Stomach smooth muscle (tissue), 2 donors: ENCODE data around the gene MICA.
"Not testable (repeated sequence)": the region's sequence is repeated elsewhere in the genome, so short reads cannot be mapped to it uniquely, and the experiment has no call there.

ENCODE experiments used
- H3K27ac ChIP-seq: one replicate; pipeline ENCODE4 v1.7.0; 2013; ENCODE audit warnings: mild to moderate bottlenecking, low read length, inconsistent platforms
- H3K27me3 ChIP-seq, 2 donors: one replicate each; pipeline ENCODE4 v1.7.0; 2013; ENCODE audit warnings: low read length in 2 of 2; ENCODE audit not compliant: insufficient read depth in 2 of 2, control insufficient read depth in 1 of 2
- H3K36me3 ChIP-seq, 2 donors: one replicate each; pipeline ENCODE4 v1.7.0; 2013; ENCODE audit warnings: low read length in 2 of 2; ENCODE audit not compliant: control insufficient read depth in 2 of 2, insufficient read depth in 2 of 2
- H3K4me1 ChIP-seq: one replicate; pipeline ENCODE4 v1.7.0; 2013; ENCODE audit warnings: low read length; ENCODE audit not compliant: control insufficient read depth, insufficient read depth
- H3K4me3 ChIP-seq, 2 donors: one replicate each; pipeline ENCODE4 v1.7.0; 2013; ENCODE audit warnings: low read length in 2 of 2
- H3K9ac ChIP-seq, 2 donors: one replicate each; pipeline ENCODE4 v1.7.0; 2013; ENCODE audit warnings: low read length in 2 of 2, mild to moderate bottlenecking in 1 of 2
- H3K9me3 ChIP-seq, 2 donors: one replicate each; pipeline ENCODE4 v1.7.0; 2013; ENCODE audit warnings: low read length in 2 of 2; ENCODE audit not compliant: control insufficient read depth in 2 of 2
- donor health status: healthy.
- donor health status: Pancreatic carcinoma.

MICA gene

DNA sequence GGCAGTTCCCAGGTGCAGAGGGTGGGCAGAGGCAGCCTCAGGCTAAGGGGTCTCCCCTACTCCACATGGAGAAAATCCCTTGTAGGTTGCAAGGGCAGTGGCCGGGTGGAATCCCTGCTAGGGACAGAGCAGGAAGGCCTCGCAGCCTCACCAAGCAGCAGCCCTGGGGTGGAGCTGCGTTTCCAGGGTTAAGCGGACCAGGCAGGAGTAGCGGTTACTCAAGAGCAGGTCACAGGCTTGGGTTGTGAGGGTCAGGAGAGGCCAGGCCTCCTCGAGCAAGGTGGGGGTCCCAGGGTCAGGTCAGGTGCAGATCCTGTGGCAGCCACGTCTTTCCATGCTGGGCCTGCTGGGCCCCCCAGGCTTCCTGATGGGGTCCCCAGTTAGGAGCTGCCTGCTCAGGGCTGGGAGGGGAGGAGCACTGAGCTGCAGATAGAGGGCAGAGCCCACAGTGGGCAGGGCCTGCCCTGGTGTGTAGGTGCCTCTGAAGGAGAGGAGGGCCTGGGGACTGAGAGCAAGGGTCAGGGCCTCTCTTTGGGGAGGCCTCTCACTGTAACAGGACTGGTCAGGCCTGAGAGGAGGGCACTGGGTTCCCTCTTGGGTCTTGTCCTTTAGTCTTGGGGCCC lies 10.9 kb downstream of the MICA start:
- peaks cover 27 to 36% of the 10 kb centered on the region in 2 donors for H3K36me3 ChIP-seq
- H3K27me3 ChIP-seq, H3K27ac ChIP-seq, H3K9ac ChIP-seq, H3K4me3 ChIP-seq, H3K9me3 ChIP-seq: not testable (repeated sequence)
- H3K4me1 ChIP-seq: peaks cover 11% of the 10 kb centered on the region

DNA sequence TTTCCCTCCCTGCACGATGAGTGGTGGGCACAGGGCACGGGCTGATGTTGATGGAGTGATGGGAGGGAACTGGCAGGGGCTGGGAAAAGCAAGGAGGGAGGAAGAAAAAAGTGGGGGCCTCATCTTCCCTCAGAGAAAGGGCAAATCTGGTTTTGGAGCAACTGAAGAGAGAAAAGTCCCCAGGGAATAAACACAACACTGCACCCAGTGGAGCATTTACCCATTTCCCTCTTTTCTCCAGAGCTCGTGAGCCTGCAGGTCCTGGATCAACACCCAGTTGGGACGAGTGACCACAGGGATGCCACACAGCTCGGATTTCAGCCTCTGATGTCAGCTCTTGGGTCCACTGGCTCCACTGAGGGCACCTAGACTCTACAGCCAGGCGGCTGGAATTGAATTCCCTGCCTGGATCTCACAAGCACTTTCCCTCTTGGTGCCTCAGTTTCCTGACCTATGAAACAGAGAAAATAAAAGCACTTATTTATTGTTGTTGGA lies 11.4 kb downstream of the MICA start:
- Histone ChIP-seq H3K9me3 (no peaks in the 10 kb centered on the region), H3K9ac (no peak overlapping the region), H3K27ac (no peak overlapping the region), H3K27me3 (no peaks in the 10 kb centered on the region), H3K36me3 (peaks cover 27 to 36% of the 10 kb centered on the region in 2 donors), H3K4me3 (no peak overlapping the region), H3K4me1 (peaks cover 10% of the 10 kb centered on the region)

DNA sequence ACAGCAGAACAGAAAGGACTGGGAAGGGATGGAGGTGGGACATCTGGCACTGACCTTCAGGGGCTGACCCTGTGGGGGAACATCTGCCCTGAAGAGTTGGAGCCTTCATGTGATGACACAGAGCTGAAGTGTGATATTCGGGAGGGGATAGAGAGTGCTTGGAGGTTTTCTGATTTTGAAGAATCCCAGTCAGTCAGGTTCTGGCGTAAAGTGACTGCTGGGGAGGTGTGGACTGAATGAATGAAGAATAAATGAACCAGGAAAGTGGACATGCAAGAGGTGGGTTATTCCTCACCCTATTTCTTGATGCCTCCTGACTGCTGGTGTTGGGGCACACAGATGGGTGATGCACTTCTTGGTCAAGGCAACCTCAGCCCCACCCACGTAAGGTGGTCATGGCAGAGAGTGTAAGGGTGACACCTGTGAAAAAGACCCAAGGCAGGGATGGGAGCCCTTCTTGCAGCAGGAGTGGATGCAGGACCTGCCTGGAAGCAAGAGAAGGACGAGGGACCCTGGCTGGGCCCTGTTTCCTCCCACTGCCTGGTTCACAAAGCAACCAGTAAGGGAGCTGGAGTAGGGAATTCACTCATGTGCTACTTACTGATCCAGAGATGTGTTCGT lies 13.1 kb downstream of the MICA start:
- no peak overlapping the region for H3K27ac ChIP-seq
- no peaks in the 10 kb centered on the region for H3K27me3 ChIP-seq
- H3K36me3 ChIP-seq: peaks cover 23 to 29% of the 10 kb centered on the region in 2 donors
- H3K9ac ChIP-seq: no peak overlapping the region
- no peaks in the 10 kb centered on the region for H3K9me3 ChIP-seq
- no peak overlapping the region for H3K4me3 ChIP-seq
- H3K4me1 ChIP-seq: peaks cover 1% of the 10 kb centered on the region

DNA sequence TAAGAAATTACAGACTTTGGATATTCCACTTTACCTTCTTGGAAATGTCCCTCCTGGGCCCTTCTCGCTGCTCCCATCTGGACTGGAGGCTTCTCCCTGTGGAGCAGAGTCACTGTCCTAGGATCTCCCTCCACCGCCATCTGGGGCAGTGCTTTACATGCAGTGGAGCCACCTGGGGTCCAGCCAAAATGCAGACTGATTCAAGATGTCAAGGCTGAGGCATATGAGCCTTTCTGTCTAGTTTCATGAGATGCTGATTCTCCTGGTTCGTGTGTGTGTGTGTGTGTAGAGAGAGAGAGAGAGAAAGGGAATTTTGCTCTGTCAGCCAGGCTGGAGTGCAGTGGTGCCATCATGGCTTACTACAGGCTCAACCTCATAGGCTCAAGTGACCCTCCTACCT lies 14.9 kb downstream of the MICA start:
- H3K4me3 ChIP-seq: no peak overlapping the region
- H3K27ac ChIP-seq: no peak overlapping the region
- no peaks in the 10 kb centered on the region for H3K27me3 ChIP-seq
- H3K9me3 ChIP-seq: no peaks in the 10 kb centered on the region
- peaks cover 13 to 20% of the 10 kb centered on the region in 2 donors for H3K36me3 ChIP-seq
- H3K4me1 ChIP-seq: no peaks in the 10 kb centered on the region
- H3K9ac ChIP-seq: no peak overlapping the region

DNA sequence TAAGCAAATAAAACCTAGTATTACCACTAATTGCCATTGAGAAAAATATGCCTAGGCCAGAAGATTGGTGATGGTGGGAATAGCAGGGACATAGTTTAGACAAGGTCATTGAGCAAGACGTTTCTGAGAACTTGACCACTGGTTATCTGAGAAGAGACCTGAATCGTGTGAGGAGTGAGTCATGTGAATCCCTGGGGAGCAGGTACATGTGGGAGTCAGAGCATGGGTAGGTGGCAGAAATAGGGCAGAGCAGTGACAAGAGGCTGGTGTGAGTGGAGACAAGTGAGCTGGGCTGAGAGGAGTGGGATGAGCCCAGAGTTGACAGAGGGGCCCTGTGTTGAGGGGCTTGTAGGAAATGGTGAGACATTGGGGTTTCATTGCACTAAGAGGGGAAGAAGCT lies 16.4 kb downstream of the MICA start:
- Histone ChIP-seq H3K9me3 (no peaks in the 10 kb centered on the region), H3K27ac (no peak overlapping the region), H3K4me1 (no peaks in the 10 kb centered on the region), H3K9ac (no peak overlapping the region), H3K27me3 (no peaks in the 10 kb centered on the region), H3K36me3 (peaks cover 9 to 14% of the 10 kb centered on the region in 2 donors), H3K4me3 (no peak overlapping the region)

DNA sequence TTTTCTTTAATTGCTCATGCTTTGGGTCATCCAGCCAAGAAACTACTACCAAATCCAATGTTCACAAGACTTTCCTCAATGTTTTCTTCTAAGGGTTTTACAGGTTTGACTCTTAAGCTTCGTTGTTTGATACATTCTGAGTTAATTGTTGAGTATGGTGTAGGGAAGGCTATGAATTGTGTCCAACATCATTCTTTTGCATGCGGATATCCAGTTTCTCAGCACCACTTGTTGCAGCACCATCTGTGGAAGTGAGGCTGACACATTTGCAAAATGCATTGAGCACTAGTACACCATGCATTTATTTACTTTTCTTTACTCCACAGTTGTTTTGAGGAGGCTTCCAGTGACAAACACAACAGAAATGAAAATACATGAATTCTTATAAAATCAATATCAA lies 17.2 kb downstream of the MICA start:
- Histone ChIP-seq H3K27me3 (no peaks in the 10 kb centered on the region), H3K27ac (no peak overlapping the region), H3K9me3 (no peaks in the 10 kb centered on the region), H3K9ac (no peak overlapping the region), H3K36me3 (peaks cover 9 to 12% of the 10 kb centered on the region in 2 donors), H3K4me3 (no peak overlapping the region), H3K4me1 (no peaks in the 10 kb centered on the region)

DNA sequence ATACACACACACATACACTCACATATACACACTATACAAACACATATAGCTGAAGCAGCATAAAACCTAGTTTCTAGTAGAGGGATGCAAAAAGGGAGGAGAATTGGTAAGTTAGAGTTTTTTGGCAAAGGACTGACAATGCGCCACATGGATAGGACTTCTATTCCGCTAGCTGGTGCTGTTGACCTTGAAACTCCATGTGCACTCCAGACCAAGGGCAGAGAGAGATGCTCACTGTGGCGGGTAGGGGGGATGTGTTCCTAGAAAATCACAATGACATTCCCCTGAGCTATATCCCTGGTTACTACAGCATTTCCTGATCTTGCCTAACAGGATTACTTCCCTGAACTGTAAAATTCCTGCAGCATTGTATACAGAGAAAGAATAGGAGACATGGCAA lies 19.2 kb downstream of the MICA start:
- Histone ChIP-seq H3K9ac (no peak overlapping the region), H3K27me3 (no peaks in the 10 kb centered on the region), H3K27ac (no peak overlapping the region), H3K4me3 (no peak overlapping the region), H3K36me3 (peaks cover 0 to 3% of the 10 kb centered on the region in 2 donors), H3K4me1 (no peaks in the 10 kb centered on the region), H3K9me3 (no peaks in the 10 kb centered on the region)

DNA sequence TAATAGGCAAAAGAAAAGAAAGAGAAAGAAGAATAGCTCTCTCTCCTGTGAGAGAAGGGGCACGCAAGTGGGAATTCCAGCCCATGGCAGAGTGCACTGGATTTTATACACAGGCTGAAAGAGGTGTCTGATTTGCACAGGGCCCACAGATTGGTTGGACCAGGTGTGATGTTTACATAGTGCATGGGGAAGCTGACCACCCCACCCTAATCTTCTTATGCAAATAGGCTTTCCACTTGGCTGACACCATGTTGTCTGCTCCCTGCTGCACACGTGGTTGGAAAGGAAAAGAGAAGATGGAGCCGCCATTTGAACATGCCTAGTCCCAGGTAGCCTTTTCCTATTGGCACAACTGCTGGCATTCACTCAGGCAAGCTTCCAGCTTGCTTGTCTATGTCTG lies 20.2 kb downstream of the MICA start:
- Histone ChIP-seq H3K27ac (no peak overlapping the region), H3K4me1 (no peaks in the 10 kb centered on the region), H3K9ac (no peak overlapping the region), H3K36me3 (no peaks in the 10 kb centered on the region), H3K27me3 (no peaks in the 10 kb centered on the region), H3K9me3 (no peaks in the 10 kb centered on the region), H3K4me3 (no peak overlapping the region)

DNA sequence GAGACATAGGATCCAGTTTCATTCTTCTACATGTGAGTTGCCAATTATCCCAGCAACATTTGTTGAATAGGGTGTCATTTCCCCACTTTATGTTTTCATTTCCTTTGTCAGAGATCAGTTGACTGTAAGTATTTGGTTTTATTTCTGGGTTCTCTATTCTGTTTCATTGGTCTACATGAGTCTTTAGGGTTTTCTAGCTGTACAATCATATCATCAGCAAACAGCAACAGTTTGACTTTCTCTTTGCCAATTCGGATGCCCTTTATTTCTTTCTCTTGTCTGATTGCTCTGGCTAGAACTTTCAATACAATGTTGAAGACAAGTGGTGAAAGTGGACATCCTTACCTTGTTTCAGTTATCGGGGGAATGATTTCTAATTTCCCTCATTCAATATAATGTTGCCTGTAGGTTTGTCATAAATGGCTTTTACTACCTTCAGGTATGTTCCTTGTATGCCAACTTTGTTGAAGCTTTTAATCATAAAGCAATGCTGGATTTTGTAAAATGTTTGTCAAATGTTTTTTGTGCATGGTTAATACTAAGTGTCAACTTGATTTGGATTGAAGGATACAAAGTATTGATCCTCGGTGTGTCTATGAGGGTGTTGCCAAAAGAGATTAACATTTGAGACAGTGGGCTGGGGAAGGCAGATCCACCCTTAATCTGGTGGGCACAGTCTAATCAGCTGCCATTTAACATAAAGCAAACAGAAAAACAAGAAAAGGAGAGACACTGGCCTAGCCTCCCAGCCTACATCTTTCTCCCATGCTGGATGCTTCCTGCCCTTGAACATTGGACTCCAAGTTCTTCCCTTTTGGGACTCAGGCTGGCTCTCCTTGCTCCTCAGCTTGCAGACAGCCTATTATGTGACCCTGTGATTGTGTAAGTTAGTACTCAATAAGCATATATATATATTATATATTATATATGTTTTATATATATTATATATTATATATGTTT lies 23.3 kb downstream of the MICA start:
- Histone ChIP-seq H3K27me3 (no peaks in the 10 kb centered on the region), H3K4me1 (no peaks in the 10 kb centered on the region), H3K9ac (no peak overlapping the region)

DNA sequence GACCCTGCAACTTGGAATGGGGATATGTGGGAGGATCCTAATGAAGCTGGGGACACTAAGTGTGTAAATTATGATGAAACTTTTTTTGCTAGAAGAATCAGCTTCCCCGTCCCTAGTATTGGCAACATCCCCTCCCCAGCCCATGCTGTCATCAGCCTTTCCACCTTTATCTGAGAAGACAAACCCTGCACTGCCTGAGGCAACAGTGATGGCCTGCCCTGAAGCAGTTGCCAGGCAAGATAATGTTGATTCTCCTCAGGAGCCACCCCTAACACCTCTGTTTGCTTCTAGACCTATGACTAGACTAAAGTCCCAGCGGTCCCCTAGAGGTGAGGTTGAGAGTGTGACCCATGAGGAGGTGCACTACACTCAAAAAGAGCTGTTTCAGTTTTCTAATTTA lies 27.1 kb downstream of the MICA start:
- H3K27ac ChIP-seq: no peak overlapping the region
- no peaks in the 10 kb centered on the region for H3K4me1 ChIP-seq
- H3K27me3 ChIP-seq: no peaks in the 10 kb centered on the region
- no peak overlapping the region for H3K4me3 ChIP-seq
- no peaks in the 10 kb centered on the region for H3K36me3 ChIP-seq
- H3K9ac ChIP-seq: no peak overlapping the region
- H3K9me3 ChIP-seq: no peaks in the 10 kb centered on the region

More for the DNA sequence above, 23.3 kb downstream of the MICA start:
- Histone ChIP-seq H3K9me3 (no peaks in the 10 kb centered on the region), H3K36me3 (no peaks in the 10 kb centered on the region), H3K27ac (no peak overlapping the region), H3K4me3 (no peak overlapping the region)
